ENCODE data around the gene RNU6-9.

RNU6-9 gene

DNA sequence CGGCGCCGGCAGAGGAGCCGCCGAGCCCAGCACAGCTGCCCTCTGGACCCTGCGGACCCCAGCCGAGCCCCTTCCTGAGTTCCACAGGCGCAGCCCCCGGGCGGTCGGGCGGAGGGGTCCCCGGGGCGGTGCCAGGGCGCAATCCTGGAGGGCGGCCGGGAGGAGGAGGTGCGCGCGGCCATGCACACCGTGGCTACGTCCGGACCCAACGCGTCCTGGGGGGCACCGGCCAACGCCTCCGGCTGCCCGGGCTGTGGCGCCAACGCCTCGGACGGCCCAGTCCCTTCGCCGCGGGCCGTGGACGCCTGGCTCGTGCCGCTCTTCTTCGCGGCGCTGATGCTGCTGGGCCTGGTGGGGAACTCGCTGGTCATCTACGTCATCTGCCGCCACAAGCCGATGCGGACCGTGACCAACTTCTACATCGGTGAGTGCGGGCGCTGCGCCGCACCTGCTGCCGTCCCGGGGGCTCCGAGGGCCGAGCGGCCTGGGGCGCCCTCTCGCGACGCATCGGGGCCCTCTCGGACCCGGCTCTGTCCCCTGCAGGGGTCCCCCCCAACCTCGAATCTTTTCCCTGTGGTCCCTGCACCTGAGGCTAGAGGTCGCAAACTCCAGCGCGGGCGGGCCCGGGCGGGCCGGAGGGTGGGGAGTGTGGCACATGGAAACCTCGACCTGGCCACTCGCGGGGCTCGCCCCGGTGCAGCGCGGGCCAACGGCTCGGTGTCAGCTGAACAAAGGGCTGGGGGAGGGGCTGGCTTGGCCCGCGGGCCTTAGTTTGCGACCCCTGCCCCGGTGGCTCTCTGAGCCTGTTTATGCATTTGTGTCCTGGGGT, 24.3 kb downstream of the RNU6-9 start, which contains the start of gene KISS1R:
TSS of gene KISS1R (plus strand) at position 11 of the 829 bp plus-strand sequence. CDS start at position 181, 170 bp downstream.
- in situ Hi-C loops (cut with HindIII; ENCODE audit: low pct_ligation_motif_present, low sequenced_read_pairs) = no loop called here
- no peak within 1 kb of the TSS for H3K27ac ChIP-seq

DNA sequence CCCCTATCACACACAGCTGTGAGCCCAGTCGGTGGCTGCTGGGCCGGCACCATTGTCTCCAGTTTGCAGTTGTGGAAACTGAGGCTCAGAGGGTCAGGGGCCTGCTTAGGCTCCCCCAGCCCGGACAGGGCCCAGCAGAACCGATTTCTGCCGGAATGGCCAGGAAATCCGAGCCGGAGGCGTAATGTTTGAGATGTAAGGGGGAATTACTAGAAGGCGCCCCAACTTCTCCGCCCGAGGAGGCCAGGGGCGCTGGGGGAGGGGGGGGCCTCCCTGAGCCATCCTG, 24.8 kb downstream of the RNU6-9 start:
- Histone ChIP-seq H3K36me3 (replicated peaks) (no peaks in the 10 kb centered on the region), H3K27me3 (replicated peaks) (peaks cover 31% of the 10 kb centered on the region), H3K4me3 (ENCODE audit: low read depth, low read length) (no peak overlapping the region), H3K27ac (no peak overlapping the region)
- no peak for DNase-seq
- TF ChIP-seq, protein P1, sequence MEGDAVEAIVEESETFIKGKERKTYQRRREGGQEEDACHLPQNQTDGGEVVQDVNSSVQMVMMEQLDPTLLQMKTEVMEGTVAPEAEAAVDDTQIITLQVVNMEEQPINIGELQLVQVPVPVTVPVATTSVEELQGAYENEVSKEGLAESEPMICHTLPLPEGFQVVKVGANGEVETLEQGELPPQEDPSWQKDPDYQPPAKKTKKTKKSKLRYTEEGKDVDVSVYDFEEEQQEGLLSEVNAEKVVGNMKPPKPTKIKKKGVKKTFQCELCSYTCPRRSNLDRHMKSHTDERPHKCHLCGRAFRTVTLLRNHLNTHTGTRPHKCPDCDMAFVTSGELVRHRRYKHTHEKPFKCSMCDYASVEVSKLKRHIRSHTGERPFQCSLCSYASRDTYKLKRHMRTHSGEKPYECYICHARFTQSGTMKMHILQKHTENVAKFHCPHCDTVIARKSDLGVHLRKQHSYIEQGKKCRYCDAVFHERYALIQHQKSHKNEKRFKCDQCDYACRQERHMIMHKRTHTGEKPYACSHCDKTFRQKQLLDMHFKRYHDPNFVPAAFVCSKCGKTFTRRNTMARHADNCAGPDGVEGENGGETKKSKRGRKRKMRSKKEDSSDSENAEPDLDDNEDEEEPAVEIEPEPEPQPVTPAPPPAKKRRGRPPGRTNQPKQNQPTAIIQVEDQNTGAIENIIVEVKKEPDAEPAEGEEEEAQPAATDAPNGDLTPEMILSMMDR (IDR thresholded peaks at IDR 0.05; ENCODE audit: low read depth, low read length, missing control alignments) = no peak
- in situ Hi-C loops (cut with HindIII; ENCODE audit: low pct_ligation_motif_present, low sequenced_read_pairs) = no loop called here

More for the DNA sequence above, 24.3 kb downstream of the RNU6-9 start, which contains the start of gene KISS1R:
- Histone ChIP-seq H3K4me3 (ENCODE audit: low read depth, low read length) (no peak within 1 kb of the TSS), H3K36me3 (replicated peaks) (no peaks in the 10 kb centered on the region), H3K27me3 (replicated peaks) (peaks cover 31% of the 10 kb centered on the region)
- DNase-seq = no peak
- TF ChIP-seq, protein P1 (IDR thresholded peaks at IDR 0.05; ENCODE audit: low read depth, low read length, missing control alignments) = peak; percentile 43

DNA sequence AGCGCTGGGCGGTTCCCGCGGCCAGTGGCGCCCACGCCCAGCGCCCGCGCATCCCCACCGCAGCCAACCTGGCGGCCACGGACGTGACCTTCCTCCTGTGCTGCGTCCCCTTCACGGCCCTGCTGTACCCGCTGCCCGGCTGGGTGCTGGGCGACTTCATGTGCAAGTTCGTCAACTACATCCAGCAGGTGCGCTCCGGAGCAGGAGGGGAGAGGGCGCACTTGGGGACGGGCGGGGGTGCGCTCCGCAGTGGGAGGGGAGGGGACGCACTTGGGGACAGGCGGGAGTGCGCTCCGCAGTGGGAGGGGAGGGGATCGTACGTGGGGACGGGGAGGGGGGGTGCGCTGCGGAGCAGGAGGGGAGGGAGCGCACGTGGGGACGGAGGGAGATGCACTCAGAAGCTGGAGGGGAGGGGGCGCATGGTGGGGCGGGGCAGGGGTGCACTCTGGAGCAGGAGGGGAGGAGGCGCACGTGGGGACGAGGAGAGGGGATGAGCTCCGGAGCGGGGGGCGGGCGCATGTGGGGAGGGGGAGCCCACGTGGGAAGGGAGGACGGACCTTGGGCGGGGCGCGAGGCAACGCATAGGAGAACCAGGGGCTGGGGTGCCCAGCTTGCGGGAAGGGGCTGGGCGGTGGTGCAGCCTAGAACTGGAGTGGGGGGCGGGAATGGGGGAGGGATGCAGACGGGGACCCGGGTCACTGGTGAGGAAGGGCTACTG, 25.4 kb downstream of the RNU6-9 start:
- no peak overlapping the region for H3K27ac ChIP-seq
- in situ Hi-C loops (cut with HindIII; ENCODE audit: low pct_ligation_motif_present, low sequenced_read_pairs) = no loop called here
- no peak overlapping the region for H3K4me3 ChIP-seq (ENCODE audit: low read depth, low read length)
- no peak for DNase-seq
- peaks cover 31% of the 10 kb centered on the region for H3K27me3 ChIP-seq (replicated peaks)
- TF ChIP-seq, protein P1 (IDR thresholded peaks at IDR 0.05; ENCODE audit: low read depth, low read length, missing control alignments) = no peak
- no peaks in the 10 kb centered on the region for H3K36me3 ChIP-seq (replicated peaks)

DNA sequence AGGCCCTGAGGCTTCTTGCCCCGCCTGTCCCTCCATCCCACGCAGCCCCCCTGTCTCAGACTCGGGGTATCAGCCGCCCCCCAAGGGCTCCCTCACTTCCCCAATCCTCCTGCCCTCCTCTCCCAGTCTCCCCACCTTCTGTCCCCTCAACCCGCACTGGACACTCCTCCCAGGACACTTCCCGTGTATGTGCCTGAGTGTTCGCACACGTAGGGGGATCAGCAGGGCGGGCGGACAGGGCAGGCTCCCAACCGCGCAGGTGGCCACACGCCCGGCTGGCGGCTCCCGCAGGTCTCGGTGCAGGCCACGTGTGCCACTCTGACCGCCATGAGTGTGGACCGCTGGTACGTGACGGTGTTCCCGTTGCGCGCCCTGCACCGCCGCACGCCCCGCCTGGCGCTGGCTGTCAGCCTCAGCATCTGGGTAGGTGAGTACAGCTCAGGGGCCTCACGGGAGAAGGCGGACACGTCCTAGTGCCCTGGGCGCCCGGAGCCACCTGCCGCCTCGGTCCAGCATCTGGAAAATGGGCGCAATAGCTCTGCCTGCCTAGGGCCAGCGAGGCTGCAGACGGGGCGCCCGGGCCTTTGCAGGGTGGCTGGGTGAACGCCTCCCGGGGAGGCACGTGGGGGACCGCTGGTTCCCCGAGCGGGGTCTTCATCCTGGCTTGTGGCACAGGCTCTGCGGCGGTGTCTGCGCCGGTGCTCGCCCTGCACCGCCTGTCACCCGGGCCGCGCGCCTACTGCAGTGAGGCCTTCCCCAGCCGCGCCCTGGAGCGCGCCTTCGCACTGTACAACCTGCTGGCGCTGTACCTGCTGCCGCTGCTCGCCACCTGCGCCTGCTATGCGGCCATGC, 26.1 kb downstream of the RNU6-9 start:
- TF ChIP-seq, protein P1 (IDR thresholded peaks at IDR 0.05; ENCODE audit: low read depth, low read length, missing control alignments) = no peak
- Histone ChIP-seq H3K36me3 (replicated peaks) (no peaks in the 10 kb centered on the region), H3K27me3 (replicated peaks) (peaks cover 31% of the 10 kb centered on the region), H3K4me3 (ENCODE audit: low read depth, low read length) (no peak overlapping the region), H3K27ac (no peak overlapping the region)
- DNase-seq = no peak
- in situ Hi-C loops (cut with HindIII; ENCODE audit: low pct_ligation_motif_present, low sequenced_read_pairs) = no loop called here

DNA sequence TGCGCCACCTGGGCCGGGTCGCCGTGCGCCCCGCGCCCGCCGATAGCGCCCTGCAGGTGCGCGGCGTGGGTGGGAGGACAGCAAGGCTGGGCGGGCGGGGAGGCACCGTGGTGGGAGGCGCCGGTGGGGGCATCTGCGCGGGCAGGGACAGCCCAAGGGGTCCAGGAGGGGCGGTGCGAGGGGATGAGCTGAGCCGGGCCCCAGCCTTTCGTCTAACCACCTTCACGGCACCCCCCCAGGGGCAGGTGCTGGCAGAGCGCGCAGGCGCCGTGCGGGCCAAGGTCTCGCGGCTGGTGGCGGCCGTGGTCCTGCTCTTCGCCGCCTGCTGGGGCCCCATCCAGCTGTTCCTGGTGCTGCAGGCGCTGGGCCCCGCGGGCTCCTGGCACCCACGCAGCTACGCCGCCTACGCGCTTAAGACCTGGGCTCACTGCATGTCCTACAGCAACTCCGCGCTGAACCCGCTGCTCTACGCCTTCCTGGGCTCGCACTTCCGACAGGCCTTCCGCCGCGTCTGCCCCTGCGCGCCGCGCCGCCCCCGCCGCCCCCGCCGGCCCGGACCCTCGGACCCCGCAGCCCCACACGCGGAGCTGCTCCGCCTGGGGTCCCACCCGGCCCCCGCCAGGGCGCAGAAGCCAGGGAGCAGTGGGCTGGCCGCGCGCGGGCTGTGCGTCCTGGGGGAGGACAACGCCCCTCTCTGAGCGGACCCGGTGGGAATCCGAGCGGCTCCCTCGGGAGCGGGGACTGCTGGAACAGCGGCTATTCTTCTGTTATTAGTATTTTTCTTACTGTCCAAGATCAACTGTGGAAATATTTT, 27.0 kb downstream of the RNU6-9 start:
- H3K27me3 ChIP-seq (replicated peaks) = peaks cover 31% of the 10 kb centered on the region
- H3K27ac ChIP-seq = no peak overlapping the region
- H3K36me3 ChIP-seq (replicated peaks) = no peaks in the 10 kb centered on the region
- TF ChIP-seq, protein P1 (IDR thresholded peaks at IDR 0.05; ENCODE audit: low read depth, low read length, missing control alignments) = no peak
- DNase-seq = no peak
- H3K4me3 ChIP-seq (ENCODE audit: low read depth, low read length) = peak overlapping the region; percentile 12
- in situ Hi-C loops (cut with HindIII; ENCODE audit: low pct_ligation_motif_present, low sequenced_read_pairs) = no loop called here
